Naive thymus-derived CD8-positive, alpha-beta T cell (primary cell): ENCODE data around the gene PPP2R5C. TPM values are rescaled to one million over a fixed set of nuclear protein-coding genes. Genes with fewer than 3 reads are reported as not detected.
A peak's percentile ranks its signal among the peaks of the same experiment; 100 is the strongest.

Experiments
- ATAC-seq, 2 donors: fragments of 150-1000 bp; cut with Tn5 transposase in 1 of 2; sonication (Bioruptor Pico), chemical (Tn5 transposase) in 1 of 2; 1 replicate in 1 of 2; 2 replicates in 1 of 2; pipeline ENCODE4 v1.10.0; 2021; ENCODE audit warnings: mild to moderate bottlenecking in 2 of 2, moderate library complexity in 2 of 2
- POLR2A ChIA-PET: fragments of 350-600 bp; sonication (Branson Sonifier 250); formaldehyde crosslinking; loops from one replicate; lab custom pipeline; 2021; ENCODE audit warnings: antibody characterized with exemption; lab: Charles Lee
- DNase-seq, 10 donors: peaks; one replicate each; pipeline versions ENCODE4 v3.0.0 to v3.0.0-alpha.2; 2020 to 2022
- H3K27ac Mint-ChIP-seq, 10 donors: one replicate each; pipeline ENCODE4 v1.8.0; 2020 to 2022; ENCODE audit warnings: mild to moderate bottlenecking in 10 of 10, mixed read lengths in 10 of 10, moderate library complexity in 4 of 10, inconsistent platforms in 1 of 10
- H3K27me3 Mint-ChIP-seq, 5 donors: one replicate each; pipeline ENCODE4 v1.8.0; 2021 to 2022; ENCODE audit warnings: mixed read lengths in 5 of 5
- H3K36me3 Mint-ChIP-seq, 3 donors: one replicate each; pipeline ENCODE4 v1.8.0; 2020 to 2022; ENCODE audit warnings: mixed read lengths in 3 of 3, mild to moderate bottlenecking in 2 of 3, inconsistent platforms in 1 of 3
- H3K4me1 Mint-ChIP-seq, 4 donors: one replicate each; pipeline ENCODE4 v1.8.0; 2021 to 2022; ENCODE audit warnings: mixed read lengths in 4 of 4
- H3K4me3 Mint-ChIP-seq, 10 donors: one replicate each; pipeline ENCODE4 v1.8.0; 2020 to 2022; ENCODE audit warnings: mild to moderate bottlenecking in 10 of 10, mixed read lengths in 10 of 10, moderate library complexity in 6 of 10, inconsistent platforms in 1 of 10
- H3K9me3 Mint-ChIP-seq, 9 donors: one replicate each; pipeline ENCODE4 v1.8.0; 2020 to 2022; ENCODE audit warnings: mixed read lengths in 9 of 9, mild to moderate bottlenecking in 3 of 9, inconsistent platforms in 1 of 9, moderate library complexity in 1 of 9
- polyA plus RNA-seq, 3 donors: library from polyadenylated mRNA; unstranded; fragments of 300-500 nt; fragmentation: Illumina TruSeq; gene quantifications; one replicate each; pipeline ENCODE4 v1.2.3, GENCODE V29; 2021
- total RNA-seq, 8 experiments: library from RNA in 2 of 8; stranded (reverse) in 2 of 8; gene quantifications; one replicate each; pipeline ENCODE4 v1.2.3 and lab custom pipeline; 2021 to 2026

PPP2R5C gene
- total and polyA plus RNA-seq, 5 experiments from 2014 or later: 143 to 418 (median 237) TPM

DNA sequence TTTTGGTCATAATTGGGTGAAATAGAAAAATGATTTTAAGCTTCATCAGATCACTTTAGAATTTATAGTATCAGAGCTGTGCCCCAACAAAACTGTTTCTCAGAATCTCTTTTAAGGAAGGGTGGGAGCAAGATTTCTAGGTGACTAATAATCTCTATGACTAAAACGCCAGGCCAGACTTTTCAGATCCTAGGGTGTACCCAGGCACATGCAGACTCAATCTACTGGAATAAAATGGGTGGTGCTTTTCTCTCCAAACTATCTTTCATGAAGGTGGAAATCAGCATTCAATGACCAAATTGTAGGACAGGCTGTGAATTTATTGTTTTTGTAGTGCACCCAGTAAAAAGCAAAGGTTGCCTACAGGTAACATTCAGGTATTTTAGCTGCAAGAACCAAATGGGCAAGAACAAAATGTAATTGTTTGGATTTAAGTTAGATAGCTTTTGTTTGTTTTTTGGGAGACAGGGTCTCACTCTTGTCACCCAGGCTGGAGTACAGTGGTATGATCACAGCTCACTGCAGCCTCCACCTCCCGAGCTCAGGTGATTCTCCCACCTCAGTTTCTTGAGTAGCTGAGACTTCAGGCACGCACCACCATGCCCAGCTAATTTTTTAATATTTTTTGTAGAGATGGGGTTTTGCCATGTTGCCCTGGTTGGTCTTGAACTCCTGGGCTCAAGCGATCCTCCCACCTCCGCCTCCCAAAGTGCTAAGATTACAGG, 49.5 kb downstream of the PPP2R5C start:
- ATAC-seq: no peak
- Mint-ChIP-seq H3K4me3 (peak overlapping the region; percentile 93 to 98 (median 96)), H3K27ac (peak overlapping the region; percentile 97 to 100 (median 99)), H3K4me1 (peaks cover 31 to 66% (median 58%) of the 10 kb centered on the region in 4 donors), H3K27me3 (no peaks in the 10 kb centered on the region), H3K36me3 (peaks cover 0 to 25% (median 9%) of the 10 kb centered on the region in 3 donors), H3K9me3 (no peaks in the 10 kb centered on the region)
- DNase-seq: no peak
- POLR2A ChIA-PET: interaction anchor here (0.7 to 9.7 kb wide), 10 partner anchors 9 to 273 kb away, joined by 3 to 312 read pairs (median 10); no protein-coding TSS in a partner anchor

DNA sequence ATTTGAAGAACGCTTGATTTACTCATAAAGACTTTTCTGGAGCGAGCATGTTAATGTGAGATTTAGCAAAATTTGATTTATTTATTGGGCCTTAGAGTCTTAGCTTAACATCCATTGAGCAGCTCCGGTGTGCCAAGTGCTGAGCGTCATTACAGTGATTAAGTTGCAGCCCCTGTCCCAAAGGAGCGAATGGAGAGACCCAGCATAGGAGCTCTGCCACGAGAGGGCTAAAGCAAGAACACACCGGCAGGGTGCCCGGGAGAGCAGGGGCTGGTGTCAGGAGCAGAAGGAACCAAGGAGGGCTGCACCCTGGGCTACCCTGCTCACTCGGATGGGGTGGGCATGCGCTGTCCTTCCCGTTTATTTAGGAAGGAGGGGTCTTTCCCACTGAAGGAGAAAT, 50.6 kb downstream of the PPP2R5C start:
- peak overlapping the region; percentile 89 to 98 (median 95) for H3K4me3 Mint-ChIP-seq
- peaks cover 36 to 74% (median 66%) of the 10 kb centered on the region in 4 donors for H3K4me1 Mint-ChIP-seq
- H3K27ac Mint-ChIP-seq: peak overlapping the region; percentile 92 to 100 (median 98)
- no peak for ATAC-seq
- POLR2A ChIA-PET: interaction anchor here (0.6 to 9.7 kb wide), 5 partner anchors 8 to 137 kb away, joined by 3 to 312 read pairs (median 6); no protein-coding TSS in a partner anchor
- H3K27me3 Mint-ChIP-seq: no peaks in the 10 kb centered on the region
- H3K36me3 Mint-ChIP-seq: peaks cover 0 to 25% (median 9%) of the 10 kb centered on the region in 3 donors
- no peaks in the 10 kb centered on the region for H3K9me3 Mint-ChIP-seq
- DNase-seq: no peak

DNA sequence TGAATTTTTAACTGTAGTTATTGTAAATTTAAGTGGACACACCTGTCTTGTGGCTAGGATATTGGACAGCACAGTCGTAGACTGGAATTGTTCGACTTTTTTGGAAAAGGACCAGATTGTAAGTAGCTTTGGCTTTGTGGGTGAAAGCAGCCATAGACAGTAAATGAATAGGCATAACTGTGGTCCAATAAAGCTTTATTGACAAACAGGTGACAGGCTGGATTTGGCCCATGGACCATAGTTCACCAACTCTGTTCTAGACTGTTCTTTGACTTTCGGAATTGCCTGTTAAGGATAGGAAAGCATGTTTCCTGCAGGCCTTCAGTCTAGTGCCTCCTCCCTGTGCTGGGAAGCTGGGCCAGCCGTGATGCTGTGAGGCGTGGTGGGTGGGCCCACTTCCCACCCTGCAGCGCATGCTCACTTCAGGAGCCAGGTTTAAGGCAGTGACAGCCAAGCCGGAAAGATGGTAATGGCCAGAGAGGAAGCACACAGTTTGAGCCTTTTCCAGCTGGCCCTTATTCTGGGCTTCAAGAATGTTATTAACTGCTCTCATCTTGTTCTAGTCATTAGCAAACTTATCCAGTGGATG, 51.8 kb downstream of the PPP2R5C start:
- H3K27ac Mint-ChIP-seq: peak overlapping the region; percentile 95 to 100 (median 98)
- no peak for ATAC-seq
- no peak for DNase-seq
- peak overlapping the region; percentile 86 to 98 (median 94) for H3K4me3 Mint-ChIP-seq
- H3K27me3 Mint-ChIP-seq: no peaks in the 10 kb centered on the region
- POLR2A ChIA-PET: interaction anchor here (0.6 to 9.7 kb wide), 7 partner anchors 7 to 53 kb away, joined by 3 to 312 read pairs (median 5); no protein-coding TSS in a partner anchor
- peaks cover 42 to 86% (median 75%) of the 10 kb centered on the region in 4 donors for H3K4me1 Mint-ChIP-seq
- peaks cover 0 to 25% (median 13%) of the 10 kb centered on the region in 3 donors for H3K36me3 Mint-ChIP-seq
- H3K9me3 Mint-ChIP-seq: no peaks in the 10 kb centered on the region

DNA sequence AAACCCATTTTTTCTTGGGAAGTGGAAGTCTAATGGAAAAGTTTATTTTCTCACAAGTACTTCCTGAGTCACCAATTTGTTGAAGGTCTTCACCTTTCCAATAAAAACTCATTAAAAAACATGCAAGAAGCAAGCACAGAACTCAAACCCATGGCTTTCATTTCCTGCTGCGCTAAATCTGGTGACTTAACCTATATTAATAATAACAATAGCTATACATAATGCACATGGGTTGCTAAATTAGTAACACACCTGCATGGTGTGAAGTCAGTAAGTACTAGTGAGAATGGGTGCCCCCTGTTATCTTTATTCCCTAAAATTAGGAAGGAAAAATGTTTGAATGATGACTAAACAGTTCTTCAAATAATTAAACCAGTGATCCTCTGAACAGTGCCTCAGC, 52.3 kb downstream of the PPP2R5C start:
- Mint-ChIP-seq H3K27ac (peak overlapping the region; percentile 95 to 100 (median 98)), H3K4me1 (peaks cover 42 to 88% (median 81%) of the 10 kb centered on the region in 4 donors), H3K4me3 (peak overlapping the region; percentile 57 to 98 (median 93)), H3K9me3 (no peaks in the 10 kb centered on the region), H3K27me3 (no peaks in the 10 kb centered on the region), H3K36me3 (peaks cover 0 to 25% (median 13%) of the 10 kb centered on the region in 3 donors)
- POLR2A ChIA-PET: interaction anchor here (0.6 to 9.7 kb wide), 8 partner anchors 11 to 54 kb away, joined by 3 to 312 read pairs (median 5); no protein-coding TSS in a partner anchor
- ATAC-seq (no peak), DNase-seq (no peak)

GRCh38 chr14:101814934-101815333, 53.4 kb downstream of the PPP2R5C start:
- peaks cover 0 to 31% (median 21%) of the 10 kb centered on the region in 3 donors for H3K36me3 Mint-ChIP-seq
- POLR2A ChIA-PET: interaction anchor here (0.5 to 9.7 kb wide), 12 partner anchors 10 to 1834 kb away, joined by 3 to 312 read pairs (median 5); no protein-coding TSS in a partner anchor
- peak overlapping the region; percentile 95 to 100 (median 98) for H3K27ac Mint-ChIP-seq
- H3K9me3 Mint-ChIP-seq: no peaks in the 10 kb centered on the region
- peaks cover 43 to 91% (median 86%) of the 10 kb centered on the region in 4 donors for H3K4me1 Mint-ChIP-seq
- no peaks in the 10 kb centered on the region for H3K27me3 Mint-ChIP-seq
- H3K4me3 Mint-ChIP-seq: peak overlapping the region; percentile 57 to 98 (median 93)
- ATAC-seq (no peak), DNase-seq (no peak)

DNA sequence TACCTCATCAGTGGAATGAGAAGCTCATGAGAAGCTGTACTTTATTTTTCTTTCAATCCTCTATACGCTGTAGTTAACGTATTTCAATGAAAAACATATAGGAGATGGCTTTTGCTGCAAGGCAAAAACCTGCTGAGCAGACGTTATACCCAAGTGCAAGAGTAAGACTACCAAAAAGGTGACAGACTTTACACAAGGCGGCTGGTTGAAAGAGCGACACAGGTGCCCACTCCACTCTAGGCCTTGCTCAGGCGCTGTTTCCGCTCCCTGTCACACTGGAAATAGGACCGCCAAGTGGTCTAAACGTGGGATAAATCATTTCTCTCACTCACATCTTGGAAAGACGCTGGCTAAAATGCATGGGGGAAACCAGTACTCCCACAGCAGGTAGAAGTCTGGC, 54.5 kb downstream of the PPP2R5C start:
- POLR2A ChIA-PET: interaction anchor here (0.6 to 9.7 kb wide), 6 partner anchors 9 to 109 kb away, joined by 3 to 312 read pairs (median 3); no protein-coding TSS in a partner anchor
- DNase-seq (peak in 1 of 10 donors; percentile 31), ATAC-seq (no peak)
- Mint-ChIP-seq H3K27me3 (no peaks in the 10 kb centered on the region), H3K27ac (peak overlapping the region; percentile 95 to 100 (median 98)), H3K4me3 (peak overlapping the region; percentile 57 to 98 (median 93)), H3K4me1 (peaks cover 45 to 91% (median 89%) of the 10 kb centered on the region in 4 donors), H3K9me3 (no peaks in the 10 kb centered on the region), H3K36me3 (peaks cover 0 to 31% (median 20%) of the 10 kb centered on the region in 3 donors)

GRCh38 chr14:101817501-101818001, 56.0 kb downstream of the PPP2R5C start:
- peak overlapping the region; percentile 72 to 93 (median 84) for H3K4me3 Mint-ChIP-seq
- H3K9me3 Mint-ChIP-seq: no peaks in the 10 kb centered on the region
- peaks cover 40 to 92% (median 89%) of the 10 kb centered on the region in 4 donors for H3K4me1 Mint-ChIP-seq
- H3K27me3 Mint-ChIP-seq: no peaks in the 10 kb centered on the region
- H3K36me3 Mint-ChIP-seq: peaks cover 0 to 32% (median 16%) of the 10 kb centered on the region in 3 donors
- POLR2A ChIA-PET: interaction anchor here (0.7 to 5.2 kb wide), 8 partner anchors 7 to 110 kb away, joined by 3 to 147 read pairs (median 4); no protein-coding TSS in a partner anchor
- peak overlapping the region; percentile 97 to 100 (median 100) for H3K27ac Mint-ChIP-seq
- DNase-seq (peak in 5 of 10 donors; percentile 37 to 55 (median 44)), ATAC-seq (peak; percentile 15 to 32)

- Mint-ChIP-seq H3K4me1 (peaks cover 40 to 92% (median 88%) of the 10 kb centered on the region in 4 donors), H3K9me3 (no peaks in the 10 kb centered on the region), H3K27me3 (no peaks in the 10 kb centered on the region), H3K4me3 (peak overlapping the region; percentile 72 to 93 (median 84)), H3K36me3 (peaks cover 4 to 24% (median 19%) of the 10 kb centered on the region in 3 donors), H3K27ac (peak overlapping the region; percentile 97 to 100 (median 100))
- POLR2A ChIA-PET: interaction anchor here (0.7 to 5.2 kb wide), 18 partner anchors 9 to 1754 kb away, joined by 3 to 147 read pairs (median 4); partner anchors contain the start of genes EVL and PPP2R5C
- ATAC-seq (peak; percentile 23 to 46), DNase-seq (peak; percentile 49 to 91 (median 80))
Observed at GRCh38 chr14:101819251-101819990, 57.9 kb downstream of the PPP2R5C start.

DNA sequence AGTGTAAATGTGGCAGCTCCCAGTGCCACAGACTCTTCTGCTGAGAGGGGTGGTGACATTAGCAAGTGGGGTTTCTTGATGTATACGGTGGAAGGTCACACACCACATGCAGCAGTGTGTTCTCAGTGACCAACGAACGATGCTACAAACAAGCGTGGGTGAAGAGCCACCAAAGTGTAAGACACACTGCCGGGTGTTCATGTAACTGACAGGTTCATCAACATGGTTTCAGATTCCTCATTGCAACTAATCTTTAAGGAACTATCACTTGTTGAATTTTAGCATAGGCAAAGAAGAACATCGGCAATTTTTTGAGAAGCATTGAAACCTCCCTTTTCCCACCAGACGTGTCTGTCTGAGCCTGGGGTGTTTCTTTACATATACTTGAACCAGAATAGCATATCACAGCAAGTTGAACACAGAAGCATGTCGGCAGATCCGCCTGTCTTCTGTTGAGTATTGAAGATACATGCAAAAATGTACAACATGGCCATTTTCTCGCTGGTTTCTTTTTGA, 58.8 kb downstream of the PPP2R5C start:
- H3K27ac Mint-ChIP-seq: peak overlapping the region; percentile 97 to 100 (median 100)
- ATAC-seq: peak; percentile 4 to 6
- peak overlapping the region; percentile 72 to 93 (median 84) for H3K4me3 Mint-ChIP-seq
- POLR2A ChIA-PET: interaction anchor here (0.9 to 5.2 kb wide), 14 partner anchors 10 to 1755 kb away, joined by 3 to 147 read pairs (median 5); partner anchors contain the start of genes EVL, PPP2R5C and ZNF839
- no peaks in the 10 kb centered on the region for H3K27me3 Mint-ChIP-seq
- peak in 7 of 10 donors; percentile 26 to 69 (median 60) for DNase-seq
- H3K9me3 Mint-ChIP-seq: no peaks in the 10 kb centered on the region
- H3K4me1 Mint-ChIP-seq: peaks cover 41 to 90% (median 88%) of the 10 kb centered on the region in 4 donors
- peaks cover 4 to 18% (median 16%) of the 10 kb centered on the region in 3 donors for H3K36me3 Mint-ChIP-seq

DNA sequence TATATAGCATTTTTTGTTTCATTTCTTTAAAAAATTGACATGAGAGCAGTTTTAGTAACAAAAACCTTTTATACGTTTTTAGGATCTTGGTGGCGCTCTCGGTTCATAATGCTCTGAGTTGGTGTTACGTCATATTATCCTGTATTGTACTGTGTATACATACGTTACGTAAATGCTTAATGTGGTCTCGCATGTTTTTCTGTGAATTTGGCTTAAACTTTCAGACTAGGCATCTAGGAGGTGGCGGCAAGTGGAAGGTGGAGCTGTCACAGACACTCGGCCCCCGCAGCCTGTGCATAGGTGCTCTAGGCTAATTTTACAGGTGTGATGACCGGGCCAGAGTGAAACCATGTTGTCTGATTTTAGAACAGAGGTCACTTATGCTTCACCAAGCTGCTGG, 60.0 kb downstream of the PPP2R5C start:
- POLR2A ChIA-PET: interaction anchor here (0.6 to 5.2 kb wide), 8 partner anchors 11 to 498 kb away, joined by 3 to 147 read pairs (median 4); partner anchors contain the start of gene ZNF839
- Mint-ChIP-seq H3K4me3 (peak overlapping the region; percentile 61 to 96 (median 90)), H3K9me3 (no peaks in the 10 kb centered on the region), H3K4me1 (peaks cover 41 to 90% (median 87%) of the 10 kb centered on the region in 4 donors), H3K27ac (peak overlapping the region; percentile 95 to 100 (median 99)), H3K27me3 (no peaks in the 10 kb centered on the region), H3K36me3 (peaks cover 4 to 23% (median 18%) of the 10 kb centered on the region in 3 donors)
- DNase-seq: peak in 9 of 10 donors; percentile 54 to 88 (median 69)
- ATAC-seq: peak; percentile 18 to 42

DNA sequence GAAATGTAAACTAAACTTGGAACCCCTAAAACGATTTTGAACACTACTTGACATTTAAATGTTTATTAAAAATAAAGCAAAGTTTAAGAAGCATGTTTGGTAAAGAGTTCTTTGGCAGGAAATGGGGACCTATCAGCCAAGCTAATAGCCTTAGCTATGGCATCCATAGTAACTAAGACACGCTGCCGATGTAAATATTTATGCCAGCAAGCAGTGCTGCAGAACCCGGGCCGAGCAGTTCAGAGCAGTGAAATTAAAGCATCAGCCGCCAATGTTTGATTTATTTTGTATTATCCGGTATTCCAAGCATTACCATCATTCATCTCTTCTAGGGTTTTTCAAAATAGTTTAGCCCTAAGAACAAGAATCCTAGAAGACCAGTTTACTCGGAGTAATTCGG, 61.6 kb downstream of the PPP2R5C start:
- Mint-ChIP-seq H3K27ac (peak overlapping the region; percentile 96 to 100 (median 100)), H3K4me1 (peaks cover 43 to 91% (median 87%) of the 10 kb centered on the region in 4 donors), H3K27me3 (no peaks in the 10 kb centered on the region), H3K9me3 (no peaks in the 10 kb centered on the region), H3K36me3 (peaks cover 4 to 34% (median 18%) of the 10 kb centered on the region in 3 donors), H3K4me3 (peak overlapping the region; percentile 84 to 97 (median 92))
- POLR2A ChIA-PET: interaction anchor here (0.6 to 5.3 kb wide), 18 partner anchors 11 to 1758 kb away, joined by 3 to 312 read pairs (median 10); partner anchors contain the start of genes EIF5, EVL and PPP2R5C
- peak; percentile 10 to 37 for ATAC-seq
- DNase-seq: peak in 6 of 10 donors; percentile 49 to 73 (median 68)
